Dedifferentiated amniotic fluid mesenchymal stem cell (primary cell): ENCODE measurements around the gene DCLK1.

Experiments used
- DNase-seq: peaks from one replicate; pipeline ENCODE4 v3.0.0-alpha.2; 2016; ENCODE audit errors: extremely low spot score

Gene DCLK1

GRCh38 chr13:36084131-36084530 is 47.1 kb downstream of the DCLK1 start:
- no peak for DNase-seq

GRCh38 chr13:36082806-36083205 is 48.4 kb downstream of the DCLK1 start:
- no peak for DNase-seq

GRCh38 chr13:36082396-36082795 is 48.8 kb downstream of the DCLK1 start:
- DNase-seq = no peak

GRCh38 chr13:36076211-36076610 is 55.0 kb downstream of the DCLK1 start:
- DNase-seq = no peak

GRCh38 chr13:36074659-36075058 is 56.5 kb downstream of the DCLK1 start:
- no peak for DNase-seq

GRCh38 chr13:36072152-36072935 is 58.8 kb downstream of the DCLK1 start:
- no peak for DNase-seq

GRCh38 chr13:36070504-36071192 is 60.5 kb downstream of the DCLK1 start:
- DNase-seq = peak; percentile 27

- peak; percentile 81 for DNase-seq
Measured at GRCh38 chr13:36069881-36070366, 61.3 kb downstream of the DCLK1 start.

- no peak for DNase-seq
Measured at GRCh38 chr13:36068991-36069390, 62.2 kb downstream of the DCLK1 start.

GRCh38 chr13:36068566-36068965 is 62.6 kb downstream of the DCLK1 start:
- no peak for DNase-seq

GRCh38 chr13:36067746-36068381 is 63.3 kb downstream of the DCLK1 start:
- peak; percentile 36 for DNase-seq

- no peak for DNase-seq
Measured at GRCh38 chr13:36062249-36062648, 68.9 kb downstream of the DCLK1 start.

GRCh38 chr13:36061621-36062020 is 69.6 kb downstream of the DCLK1 start:
- DNase-seq = no peak

- no peak for DNase-seq
Measured at GRCh38 chr13:36061054-36061453, 70.1 kb downstream of the DCLK1 start.

GRCh38 chr13:36059321-36059720 is 71.9 kb downstream of the DCLK1 start:
- DNase-seq = no peak

GRCh38 chr13:36058116-36058515 is 73.1 kb downstream of the DCLK1 start:
- no peak for DNase-seq

- no peak for DNase-seq
Measured at GRCh38 chr13:36057547-36057946, 73.6 kb downstream of the DCLK1 start.

- no peak for DNase-seq
Measured at GRCh38 chr13:36057041-36057440, 74.1 kb downstream of the DCLK1 start.

GRCh38 chr13:36055366-36055765 is 75.8 kb downstream of the DCLK1 start:
- DNase-seq = no peak

GRCh38 chr13:36054041-36054440 is 77.1 kb downstream of the DCLK1 start:
- no peak for DNase-seq

- DNase-seq = no peak
Measured at GRCh38 chr13:36051082-36051481, 80.1 kb downstream of the DCLK1 start.

GRCh38 chr13:36046672-36047071 is 84.5 kb downstream of the DCLK1 start:
- no peak for DNase-seq
